SK-N-SH (cell line): ENCODE measurements around the gene GRM6.

ENCODE experiments used
- EP300 ChIP-seq, 2 experiments: IDR thresholded peaks; 2 replicates each; pipeline versions ENCODE4 v1.4.0 to v1.6.1; 2012; ENCODE audit warnings: borderline replicate concordance in 1 of 2, low read depth in 1 of 2, low read length in 1 of 2
- FOXJ3 ChIP-seq: sonication (generic); formaldehyde crosslinking; IDR thresholded peaks from 2 replicates; pipeline ENCODE4 v1.5.1; 2020; ENCODE audit warnings: mild to moderate bottlenecking, missing genetic modification reagents
- NFIC ChIP-seq: IDR thresholded peaks from 2 replicates; pipeline ENCODE4 v1.4.0; 2012; ENCODE audit warnings: borderline replicate concordance

GRCh38 chr5:178986326-178986960 lies 8.7 kb downstream of the GRM6 start:
- TF ChIP-seq EP300 (IDR thresholded peaks at IDR 0.05; ENCODE audit: borderline replicate concordance in 1 of 2, low read depth in 1 of 2, low read length in 1 of 2) (no peak), FOXJ3 (CRISPR knock-in tag) (no peak), NFIC (no peak)
